KOPT-K1 (cell line): ENCODE data around the gene TMEM186.
"Not testable (repeated sequence)": the region's sequence is repeated elsewhere in the genome, so short reads cannot be mapped to it uniquely, and the experiment has no call there.

ENCODE experiments used
- H3K27ac ChIP-seq: fragments of 200-600 bp; sonication (generic); 2 replicates; pipeline ENCODE4 v1.5.1; 2016; ENCODE audit warnings: antibody characterized with exemption, mild to moderate bottlenecking, low read depth, low read length; ENCODE audit not compliant: poor library complexity, severe bottlenecking
- H3K36me3 ChIP-seq: fragments of 200-600 bp; sonication (generic); 2 replicates; pipeline ENCODE4 v1.5.1; 2017; ENCODE audit warnings: antibody characterized with exemption, mild to moderate bottlenecking, low read length, moderate library complexity; ENCODE audit not compliant: insufficient read depth
- H3K9me3 ChIP-seq: fragments of 200-600 bp; sonication (generic); 2 replicates; pipeline ENCODE4 v1.5.1; 2017; ENCODE audit warnings: antibody characterized with exemption, low read length, mild to moderate bottlenecking; ENCODE audit not compliant: insufficient read depth, poor library complexity, severe bottlenecking

The TMEM186 gene

DNA sequence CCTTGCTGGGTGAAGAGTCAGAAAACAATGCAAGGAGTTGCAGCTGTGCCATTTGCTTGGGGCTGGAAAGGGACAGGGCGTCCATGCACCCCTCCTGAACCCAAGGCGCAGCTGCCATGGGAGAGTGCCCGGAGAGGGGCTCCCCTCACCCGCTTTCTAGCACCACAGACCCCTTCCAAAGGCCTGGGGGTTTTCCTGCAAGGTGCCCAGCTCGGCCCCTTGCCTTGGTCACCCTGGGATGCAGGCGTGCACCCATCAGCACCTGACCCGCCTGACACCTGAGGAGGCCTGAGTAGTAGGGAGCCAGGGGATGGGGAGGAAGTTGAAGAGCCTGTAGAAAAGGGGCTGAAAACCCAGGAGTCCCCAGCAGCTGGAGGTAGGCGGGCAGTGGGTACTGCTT is 30.3 kb downstream of the TMEM186 start:
- Histone ChIP-seq H3K27ac (no peak overlapping the region), H3K9me3 (no peaks in the 10 kb centered on the region), H3K36me3 (no peaks in the 10 kb centered on the region)

DNA sequence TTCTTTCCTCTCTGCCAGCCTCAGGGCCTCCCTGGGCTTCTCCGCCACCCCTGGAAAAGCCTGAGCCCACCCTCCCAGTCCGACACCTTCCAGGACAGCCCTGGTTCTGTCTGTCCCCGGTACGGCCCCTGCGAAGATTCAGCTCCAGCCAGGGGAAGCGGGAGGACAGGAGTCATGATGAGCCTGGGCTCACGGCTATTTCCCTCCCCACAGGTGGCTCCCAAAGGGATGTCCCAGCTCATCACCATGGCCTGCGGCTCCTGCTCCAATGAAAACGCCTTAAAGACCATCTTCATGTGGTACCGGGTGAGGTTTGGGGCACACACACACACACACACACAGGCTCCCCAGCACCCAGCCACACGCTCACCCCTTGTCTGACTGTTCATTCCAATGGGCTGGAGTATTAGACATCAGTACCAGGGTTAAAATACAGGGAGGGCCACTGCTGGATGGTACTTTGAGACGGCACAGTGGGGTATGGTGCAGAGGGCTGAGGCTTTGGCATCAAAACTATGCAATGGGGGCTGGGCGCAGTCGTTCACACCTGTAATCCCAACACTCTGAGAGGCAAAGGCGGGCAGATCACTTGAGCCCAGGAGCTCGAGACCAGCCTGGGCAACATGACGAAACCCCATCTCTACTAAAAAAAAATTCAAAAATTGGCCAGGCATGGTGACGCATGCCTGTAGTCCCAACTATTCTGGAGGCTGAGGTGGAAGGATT is 32.8 kb downstream of the TMEM186 start:
- H3K9me3 ChIP-seq: no peaks in the 10 kb centered on the region

DNA sequence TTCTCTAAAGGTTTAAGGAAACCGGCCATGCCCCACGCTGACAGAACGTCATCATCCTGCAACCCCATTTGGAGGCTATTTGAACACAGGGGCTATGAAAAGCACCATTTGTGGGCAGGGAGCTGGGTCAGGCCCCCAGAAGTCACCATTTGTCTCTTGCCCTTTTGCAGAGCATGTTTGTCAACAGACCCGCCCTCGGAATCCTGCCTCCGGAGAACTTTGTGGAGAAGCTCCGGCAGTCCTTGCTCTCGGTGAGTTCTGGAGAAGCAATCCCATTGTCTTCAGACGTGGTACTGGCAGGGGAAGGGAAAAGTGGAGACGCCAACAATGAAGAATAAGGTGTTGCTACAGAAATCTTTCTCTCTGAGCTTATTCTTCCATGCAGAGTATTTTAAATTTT is 33.5 kb downstream of the TMEM186 start:
- Histone ChIP-seq H3K27ac (no peak overlapping the region), H3K36me3 (no peaks in the 10 kb centered on the region), H3K9me3 (no peaks in the 10 kb centered on the region)

More for the DNA sequence above, 32.8 kb downstream of the TMEM186 start:
- Histone ChIP-seq H3K36me3 (no peaks in the 10 kb centered on the region), H3K27ac (no peak overlapping the region)

DNA sequence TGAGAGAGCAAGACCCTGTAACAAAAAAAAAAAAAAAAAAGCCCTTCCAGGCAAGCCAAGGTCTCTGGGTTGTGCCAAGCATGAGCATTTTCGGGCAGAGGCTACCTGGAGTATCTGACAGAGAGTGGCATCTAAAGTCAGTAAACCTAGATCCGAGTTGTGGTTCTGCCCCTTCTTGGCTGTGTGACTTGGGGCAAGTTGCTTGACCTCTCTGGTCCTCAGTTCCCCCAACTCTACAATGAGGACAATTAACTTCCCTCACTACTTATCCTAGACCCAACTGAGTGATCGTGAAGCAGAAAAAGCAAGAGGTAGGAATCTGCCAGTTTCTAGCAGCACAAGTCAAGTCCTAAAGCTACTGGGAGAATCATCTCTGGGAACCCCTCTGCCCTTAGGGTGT is 34.4 kb downstream of the TMEM186 start:
- Histone ChIP-seq H3K36me3 (no peaks in the 10 kb centered on the region), H3K9me3 (no peaks in the 10 kb centered on the region)

DNA sequence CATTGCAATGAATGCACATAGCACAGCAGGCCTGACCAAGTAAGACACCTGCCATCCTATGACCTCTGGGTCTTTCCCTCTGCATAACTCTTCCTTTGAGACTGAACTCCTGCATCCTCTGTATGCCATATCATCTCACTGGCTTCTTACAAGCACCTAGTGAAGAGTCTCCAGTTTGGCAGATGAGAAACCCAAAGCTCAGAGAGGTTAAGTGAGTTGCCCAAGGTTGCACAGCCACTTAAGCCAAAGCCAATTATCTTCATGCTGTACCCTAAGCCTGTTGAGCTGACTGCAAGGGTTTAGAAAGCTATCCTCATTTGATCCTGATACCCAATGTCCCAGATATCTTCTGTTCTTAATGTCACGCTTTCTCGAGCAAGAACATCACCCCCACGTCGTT is 35.2 kb downstream of the TMEM186 start:
- H3K27ac ChIP-seq: no peak overlapping the region
- H3K9me3 ChIP-seq: no peaks in the 10 kb centered on the region
- H3K36me3 ChIP-seq: no peaks in the 10 kb centered on the region

More for the DNA sequence above, 34.4 kb downstream of the TMEM186 start:
- no peak overlapping the region for H3K27ac ChIP-seq

DNA sequence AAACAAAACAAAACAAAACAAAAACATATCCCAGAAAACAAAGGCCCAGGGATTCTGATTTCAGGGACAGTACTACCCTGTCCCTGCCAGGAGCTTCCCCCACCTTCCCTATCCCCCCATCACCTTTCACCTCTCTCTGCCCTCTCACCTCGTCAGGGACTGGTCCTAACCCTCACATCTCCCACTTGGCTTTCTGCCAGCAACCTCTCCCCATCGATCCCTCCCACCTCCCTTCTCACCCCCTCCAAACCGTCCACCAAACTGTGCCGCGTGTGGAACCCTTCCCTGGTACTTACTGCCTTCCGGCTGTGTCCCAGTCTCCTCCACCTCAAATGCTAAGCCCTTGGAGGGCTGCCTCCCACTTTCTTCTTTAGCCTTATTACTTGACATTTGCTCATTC is 36.4 kb downstream of the TMEM186 start:
- H3K36me3 ChIP-seq: no peaks in the 10 kb centered on the region
- no peaks in the 10 kb centered on the region for H3K9me3 ChIP-seq

DNA sequence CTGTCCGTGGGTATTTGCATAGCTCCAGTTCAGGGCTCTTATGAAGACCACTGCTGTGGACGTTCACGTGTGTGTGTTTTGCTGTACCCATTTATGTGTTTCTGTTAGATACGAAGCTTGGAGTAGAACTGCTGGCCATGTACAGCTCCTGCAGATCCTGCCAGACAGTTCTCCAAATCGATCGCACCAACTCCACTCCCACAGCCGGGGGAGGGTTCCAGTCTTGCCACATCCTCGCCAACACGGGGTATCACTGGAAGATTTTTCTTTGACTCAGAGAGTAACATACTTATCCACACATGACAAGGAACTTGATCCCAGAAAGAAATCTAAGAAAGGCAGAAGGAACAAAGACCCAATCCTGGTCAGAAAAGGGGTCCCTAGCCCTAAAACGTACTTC is 37.4 kb downstream of the TMEM186 start:
- Histone ChIP-seq H3K9me3 (no peaks in the 10 kb centered on the region), H3K27ac (no peak overlapping the region), H3K36me3 (no peaks in the 10 kb centered on the region)

More for the DNA sequence above, 36.4 kb downstream of the TMEM186 start:
- no peak overlapping the region for H3K27ac ChIP-seq

DNA sequence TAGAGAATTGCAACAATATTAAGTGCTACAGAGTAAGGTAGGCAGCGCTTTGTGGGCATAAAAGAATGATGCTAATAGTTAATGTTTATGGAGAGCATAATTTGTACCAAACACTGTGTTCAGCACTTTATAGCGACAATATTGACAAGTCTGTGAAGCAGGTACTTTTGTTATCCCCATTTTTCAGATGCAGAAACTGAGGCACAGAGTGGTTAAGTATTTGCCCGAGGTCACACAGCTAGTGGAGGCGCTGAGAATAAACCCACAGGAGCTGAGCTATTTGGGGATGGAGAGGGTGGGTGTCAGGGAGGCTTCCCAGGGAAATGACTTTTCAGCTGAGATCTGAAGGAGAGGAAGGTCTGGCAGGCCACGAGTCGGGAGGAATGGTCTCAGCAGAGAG is 39.4 kb downstream of the TMEM186 start:
- no peak overlapping the region for H3K27ac ChIP-seq
- no peaks in the 10 kb centered on the region for H3K36me3 ChIP-seq
- no peaks in the 10 kb centered on the region for H3K9me3 ChIP-seq

DNA sequence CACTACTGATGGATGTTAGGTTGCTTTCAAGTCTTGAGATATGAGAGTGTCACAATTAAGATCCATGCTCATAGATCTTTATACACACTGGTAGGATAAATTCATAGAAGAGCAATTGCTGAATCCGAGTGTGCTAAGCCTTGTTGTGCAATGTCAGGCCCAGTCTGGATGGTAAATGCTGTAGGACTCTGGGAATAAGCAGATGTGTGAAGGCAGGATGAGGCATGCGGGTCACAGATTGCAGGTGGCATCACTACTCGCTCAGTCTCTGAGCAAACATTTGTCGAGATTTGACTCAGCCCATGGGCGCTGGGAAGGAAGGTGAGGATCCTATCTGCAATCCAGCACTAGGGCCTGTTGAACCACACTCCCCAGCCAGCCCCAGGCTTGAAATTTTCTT is 40.7 kb downstream of the TMEM186 start:
- Histone ChIP-seq H3K9me3 (no peaks in the 10 kb centered on the region), H3K36me3 (no peaks in the 10 kb centered on the region), H3K27ac (no peak overlapping the region)

DNA sequence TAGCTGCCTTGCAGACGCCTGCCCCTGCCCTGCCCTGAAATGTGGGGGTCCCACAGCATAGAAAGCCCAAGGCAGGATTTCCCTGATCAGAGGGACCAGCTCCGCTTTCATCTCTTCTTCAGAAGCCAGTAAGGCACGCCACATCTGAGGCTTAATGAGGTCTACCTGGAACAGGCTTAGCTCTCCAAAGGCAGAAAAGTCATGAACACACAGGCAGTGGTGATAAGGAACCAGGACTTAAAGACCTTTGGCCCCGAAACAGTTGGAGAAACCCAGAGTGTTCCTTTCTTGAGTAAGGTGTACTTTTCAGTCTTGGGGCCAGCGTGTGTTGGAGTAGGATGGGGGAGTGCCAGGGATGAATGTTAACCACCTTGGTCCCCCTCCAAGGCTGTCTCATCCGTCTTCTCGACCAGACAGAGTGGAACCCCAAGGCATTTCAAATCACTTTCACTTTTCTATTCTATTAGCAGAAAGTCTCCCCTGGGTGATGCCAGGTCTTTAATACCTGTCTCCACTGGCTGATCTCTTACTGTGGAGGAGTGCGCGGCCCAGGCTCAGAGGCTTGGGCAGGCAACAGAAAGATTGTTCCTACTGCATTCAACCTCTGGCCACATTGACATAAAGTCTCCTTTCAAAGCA is 43.9 kb downstream of the TMEM186 start:
- no peaks in the 10 kb centered on the region for H3K9me3 ChIP-seq
- no peak overlapping the region for H3K27ac ChIP-seq
- no peaks in the 10 kb centered on the region for H3K36me3 ChIP-seq

DNA sequence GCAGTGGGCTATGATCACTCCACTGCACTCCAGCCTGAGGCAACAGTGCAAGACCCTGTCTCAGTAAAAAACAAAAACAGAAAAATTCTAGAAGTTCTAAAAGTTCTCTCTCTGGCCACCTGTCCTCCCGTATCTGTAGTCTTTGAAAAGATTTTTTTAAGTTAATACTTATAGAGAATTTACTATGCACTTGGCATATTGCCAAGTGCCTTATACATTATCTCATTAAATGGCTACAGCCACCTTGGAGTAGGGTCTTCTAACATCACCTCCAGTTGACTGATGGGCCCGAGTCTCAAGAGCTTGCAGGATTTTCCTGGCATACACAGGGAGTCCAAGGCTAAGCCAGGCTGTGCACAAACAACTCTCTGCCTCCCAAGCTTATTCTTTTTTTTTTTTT is 44.7 kb downstream of the TMEM186 start:
- H3K9me3 ChIP-seq: no peaks in the 10 kb centered on the region
- H3K27ac ChIP-seq: no peak overlapping the region
- no peaks in the 10 kb centered on the region for H3K36me3 ChIP-seq

DNA sequence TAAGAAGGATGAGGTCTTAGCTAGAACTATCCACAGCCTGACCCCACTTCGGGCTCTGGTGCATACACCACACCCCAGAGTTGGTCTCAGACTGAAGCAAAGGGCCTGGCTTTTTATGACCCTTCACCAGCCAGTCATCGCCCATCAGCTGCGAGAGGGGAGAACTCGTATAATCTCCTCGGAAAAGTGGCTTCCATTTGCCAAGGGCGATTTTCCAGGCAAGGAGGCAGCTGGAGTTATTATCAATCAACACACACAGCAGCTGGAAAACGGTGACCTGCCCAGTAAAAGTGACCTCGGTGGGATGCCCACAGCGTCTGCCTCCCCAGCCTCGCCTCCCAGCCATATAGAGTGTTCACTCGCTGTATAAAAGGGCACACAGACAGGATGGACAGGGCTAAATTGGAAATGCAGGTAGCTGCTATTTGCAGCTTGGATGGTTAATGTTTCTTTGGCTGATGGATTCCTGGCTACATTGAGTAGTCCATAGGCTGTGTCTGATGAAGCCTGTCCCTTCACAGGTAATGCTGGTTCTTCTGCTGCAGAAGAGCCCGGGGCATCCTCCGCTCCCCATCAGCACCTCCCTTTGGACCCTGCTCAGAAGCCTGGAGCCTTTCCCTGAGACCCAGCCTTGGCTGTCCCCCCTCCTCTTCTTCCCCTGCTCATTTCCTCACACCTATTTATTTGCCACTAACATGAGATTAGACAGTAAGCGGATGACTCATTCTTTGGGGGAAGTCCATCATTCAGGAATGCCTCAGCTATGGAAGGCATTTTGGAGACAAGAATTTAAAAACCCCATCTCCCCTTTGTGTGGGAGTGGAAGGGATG is 45.7 kb downstream of the TMEM186 start:
- no peaks in the 10 kb centered on the region for H3K9me3 ChIP-seq
- H3K36me3 ChIP-seq: no peaks in the 10 kb centered on the region
- no peak overlapping the region for H3K27ac ChIP-seq

DNA sequence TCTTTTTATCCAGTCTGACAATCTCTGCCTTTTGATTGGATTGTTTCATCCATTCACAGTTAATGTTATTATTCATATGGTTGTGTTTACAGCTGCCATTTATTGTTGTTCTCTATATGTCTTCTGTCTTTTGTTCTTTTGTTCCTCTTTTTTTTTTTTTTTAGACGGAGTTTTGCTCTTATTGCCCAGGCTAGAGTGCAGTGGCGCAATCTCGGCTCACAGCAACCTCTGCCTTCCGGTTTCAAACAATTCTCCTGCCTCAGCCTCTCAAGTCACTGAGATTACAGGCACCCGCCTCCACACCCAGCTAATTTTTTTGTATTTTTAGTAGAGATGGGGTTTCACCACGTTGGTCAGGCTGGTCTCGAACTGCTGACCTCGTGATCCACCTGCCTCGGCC is 48.5 kb downstream of the TMEM186 start:
- H3K9me3 ChIP-seq: not testable (repeated sequence)

More for the DNA sequence above, 48.5 kb downstream of the TMEM186 start:
- H3K36me3 ChIP-seq, H3K27ac ChIP-seq: not testable (repeated sequence)
